OCI-LY7 (cell line): ENCODE results near the gene PDE6D. TPM values are rescaled to one million over a fixed set of nuclear protein-coding genes. Genes with fewer than 3 reads are reported as not detected.

ENCODE experiments used
- BruUV-seq: library from RNA; stranded (reverse); fragments of 400-500 nt; replicated peaks from 2 replicates; lab custom pipeline; 2021; lab: Mats Ljungman, UMichigan
- CTCF ChIA-PET: fragments of 300-600 bp; sonication (Branson Sonifier 250); formaldehyde crosslinking; loops from one replicate; lab custom pipeline; 2022; ENCODE audit warnings: antibody characterized with exemption; ENCODE audit not compliant: unreplicated experiment; lab: Charles Lee
- POLR2A ChIA-PET: fragments of 300-600 bp; sonication (Branson Sonifier 250); formaldehyde crosslinking; loops from one replicate; lab custom pipeline; 2022; ENCODE audit warnings: antibody characterized with exemption; lab: Charles Lee
- DNase-seq: peaks from one replicate; pipeline ENCODE4 v3.0.0-alpha.2; 2015; ENCODE audit warnings: low spot score
- H2AFZ ChIP-seq: fragments of 200-600 bp; sonication (generic), shearing (Covaris generic); 2 replicates; pipeline ENCODE4 v1.6.1; 2014; ENCODE audit warnings: mild to moderate bottlenecking, antibody characterized with exemption, low read length, moderate library complexity
- H3K27ac ChIP-seq: fragments of 200-600 bp; sonication (generic); 2 replicates; pipeline ENCODE4 v1.5.1; 2014; ENCODE audit warnings: mixed run types, low read depth, mild to moderate bottlenecking, moderate library complexity, low read length, inconsistent platforms; ENCODE audit not compliant: poor library complexity, severe bottlenecking
- H3K36me3 ChIP-seq: fragments of 200-600 bp; sonication (generic); 2 replicates; pipeline ENCODE4 v1.6.1; 2014; ENCODE audit warnings: mild to moderate bottlenecking, antibody characterized with exemption, low read length, moderate library complexity, mixed read lengths; ENCODE audit not compliant: insufficient read depth
- H3K4me1 ChIP-seq: fragments of 200-600 bp; sonication (generic); 2 replicates; pipeline ENCODE4 v1.5.1; 2014; ENCODE audit warnings: mild to moderate bottlenecking, low read length; ENCODE audit not compliant: insufficient read depth, poor library complexity, severe bottlenecking
- H3K4me2 ChIP-seq: fragments of 200-600 bp; sonication (generic); 2 replicates; pipeline ENCODE4 v1.6.1; 2014; ENCODE audit warnings: mild to moderate bottlenecking, low read length
- H3K4me3 ChIP-seq: fragments of 200-600 bp; sonication (generic); 2 replicates; pipeline ENCODE4 v1.5.1; 2014; ENCODE audit warnings: mild to moderate bottlenecking, low read depth, low read length; ENCODE audit not compliant: poor library complexity, severe bottlenecking
- H3K79me2 ChIP-seq: fragments of 200-600 bp; sonication (generic); 2 replicates; pipeline ENCODE4 v1.6.1; 2016; ENCODE audit warnings: low read depth, mild to moderate bottlenecking, low read length, moderate library complexity, mixed read lengths; ENCODE audit not compliant: insufficient read depth
- H3K9me2 ChIP-seq: fragments of 200-600 bp; sonication (generic); 2 replicates; pipeline ENCODE4 v1.6.1; 2016; ENCODE audit warnings: mild to moderate bottlenecking, low read length, mixed read lengths; ENCODE audit not compliant: insufficient read depth
- H3K9me3 ChIP-seq: fragments of 200-600 bp; sonication (generic); 2 replicates; pipeline ENCODE4 v1.6.1; 2014; ENCODE audit warnings: mild to moderate bottlenecking, mixed run types, low read length, mixed read lengths
- H4K20me1 ChIP-seq: fragments of 200-600 bp; sonication (generic); 2 replicates; pipeline ENCODE4 v1.6.1; 2014; ENCODE audit warnings: mild to moderate bottlenecking, antibody characterized with exemption, low read length, moderate library complexity, mixed read lengths; ENCODE audit not compliant: insufficient read depth
- EZH2phosphoT487 ChIP-seq: fragments of 200-600 bp; sonication (generic); IDR thresholded peaks from 2 replicates; pipeline ENCODE4 v1.6.1; 2018; ENCODE audit warnings: low read depth, borderline replicate concordance, mild to moderate bottlenecking, mixed run types, antibody characterized with exemption, low read length, moderate library complexity, mixed read lengths
- intact Hi-C: fragments of 100-400 bp; cut with micrococcal nuclease; formaldehyde crosslinking; loops from one replicate; pipeline ENCODE4 v1.10.0; 2022; ENCODE audit not compliant: unreplicated experiment
- total RNA-seq, 2 experiments: library from RNA; depleted of rRNA in 1 of 2; stranded (reverse); fragments of >200 nt in 1 of 2; shearing (Covaris generic) in 1 of 2; gene quantifications; 2 replicates each; pipeline ENCODE4 v1.2.3, GENCODE V29; 2014 to 2022
- TF ChIP-seq, protein P1 (sequence below): fragments of 200-600 bp; sonication (generic); conservative IDR thresholded peaks from 2 replicates; pipeline ENCODE4 v1.5.1; 2014; ENCODE audit warnings: mild to moderate bottlenecking, antibody characterized with exemption, low read length, moderate library complexity, mixed read lengths

The PDE6D gene
- total RNA-seq, 2 experiments from 2014 or later: 47.4 to 54.6 TPM

DNA sequence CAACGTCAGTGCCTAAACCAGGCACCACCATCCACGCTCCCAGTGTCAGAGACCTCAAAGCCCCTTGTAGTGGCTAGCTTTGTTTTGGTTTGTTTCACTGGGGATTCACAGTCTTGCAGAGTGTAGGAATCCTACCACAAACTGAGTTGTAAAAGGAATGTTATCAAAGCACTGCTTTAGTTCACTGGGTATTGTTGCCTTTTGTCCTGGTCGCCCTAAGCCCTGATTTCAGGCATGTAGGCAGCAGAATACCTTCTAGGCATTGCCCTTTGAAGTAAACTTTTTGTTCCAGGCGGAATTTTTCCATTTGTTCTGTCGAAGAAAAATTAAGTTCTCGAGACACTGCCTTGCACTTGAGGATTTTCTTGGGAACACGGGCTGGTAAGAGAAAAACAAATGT is 43.3 kb downstream of the PDE6D start:
- ChIA-PET POLR2A (interaction anchor here (1.1 kb wide), 1 partner anchor 9 kb away, joined by 4 read pairs; no protein-coding TSS in a partner anchor), CTCF (no interaction called here)
- H3K9me2 ChIP-seq: no peaks in the 10 kb centered on the region
- H3K27ac ChIP-seq: no peak overlapping the region
- intact Hi-C loops: no loop called here
- peaks cover 38% of the 10 kb centered on the region for H3K36me3 ChIP-seq
- no peaks in the 10 kb centered on the region for H3K9me3 ChIP-seq
- no peak for TF ChIP-seq EZH2phosphoT487
- TF ChIP-seq, protein P1, sequence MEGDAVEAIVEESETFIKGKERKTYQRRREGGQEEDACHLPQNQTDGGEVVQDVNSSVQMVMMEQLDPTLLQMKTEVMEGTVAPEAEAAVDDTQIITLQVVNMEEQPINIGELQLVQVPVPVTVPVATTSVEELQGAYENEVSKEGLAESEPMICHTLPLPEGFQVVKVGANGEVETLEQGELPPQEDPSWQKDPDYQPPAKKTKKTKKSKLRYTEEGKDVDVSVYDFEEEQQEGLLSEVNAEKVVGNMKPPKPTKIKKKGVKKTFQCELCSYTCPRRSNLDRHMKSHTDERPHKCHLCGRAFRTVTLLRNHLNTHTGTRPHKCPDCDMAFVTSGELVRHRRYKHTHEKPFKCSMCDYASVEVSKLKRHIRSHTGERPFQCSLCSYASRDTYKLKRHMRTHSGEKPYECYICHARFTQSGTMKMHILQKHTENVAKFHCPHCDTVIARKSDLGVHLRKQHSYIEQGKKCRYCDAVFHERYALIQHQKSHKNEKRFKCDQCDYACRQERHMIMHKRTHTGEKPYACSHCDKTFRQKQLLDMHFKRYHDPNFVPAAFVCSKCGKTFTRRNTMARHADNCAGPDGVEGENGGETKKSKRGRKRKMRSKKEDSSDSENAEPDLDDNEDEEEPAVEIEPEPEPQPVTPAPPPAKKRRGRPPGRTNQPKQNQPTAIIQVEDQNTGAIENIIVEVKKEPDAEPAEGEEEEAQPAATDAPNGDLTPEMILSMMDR: no peak
- H3K4me2 ChIP-seq: no peak overlapping the region
- H3K4me1 ChIP-seq: no peaks in the 10 kb centered on the region
- BruUV-seq: no TSS peak
- no peak overlapping the region for H2AFZ ChIP-seq
- H4K20me1 ChIP-seq: no peaks in the 10 kb centered on the region
- no peaks in the 10 kb centered on the region for H3K79me2 ChIP-seq
- no peak overlapping the region for H3K4me3 ChIP-seq
- DNase-seq: no peak

DNA sequence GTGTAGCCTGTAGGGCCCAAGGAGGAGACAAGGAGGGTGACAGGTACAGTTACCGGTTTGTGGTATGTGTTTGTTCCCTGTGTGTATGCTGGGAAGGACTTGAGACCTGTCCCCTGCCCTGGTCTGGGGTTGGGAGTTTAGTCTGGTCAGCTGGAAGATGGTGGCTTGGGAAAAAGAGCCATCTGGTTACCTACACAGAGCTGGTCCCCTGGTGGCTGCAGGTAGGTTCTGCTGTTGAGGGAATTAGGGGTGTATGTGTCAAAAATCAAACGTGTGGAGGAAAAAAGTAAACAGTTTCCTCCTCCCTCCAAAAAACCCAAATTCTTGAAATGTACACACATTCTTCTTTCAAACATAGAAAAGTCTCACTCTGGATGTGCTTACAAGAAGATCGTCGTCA is 48.5 kb downstream of the PDE6D start:
- Histone ChIP-seq H3K4me2 (no peak overlapping the region), H3K9me2 (no peaks in the 10 kb centered on the region), H4K20me1 (no peaks in the 10 kb centered on the region), H3K79me2 (no peaks in the 10 kb centered on the region), H3K4me3 (no peak overlapping the region), H3K27ac (no peak overlapping the region), H3K4me1 (no peaks in the 10 kb centered on the region), H2AFZ (no peak overlapping the region), H3K36me3 (peaks cover 22% of the 10 kb centered on the region), H3K9me3 (no peaks in the 10 kb centered on the region)
- POLR2A ChIA-PET: no interaction called here
- TSS peak; percentile 65 for BruUV-seq
- DNase-seq: no peak
- intact Hi-C loops: no loop called here
- CTCF ChIA-PET: no interaction called here
- TF ChIP-seq EZH2phosphoT487: no peak
- TF ChIP-seq, protein P1: peak; percentile 28; the same call in 1 of the 2 replicates

DNA sequence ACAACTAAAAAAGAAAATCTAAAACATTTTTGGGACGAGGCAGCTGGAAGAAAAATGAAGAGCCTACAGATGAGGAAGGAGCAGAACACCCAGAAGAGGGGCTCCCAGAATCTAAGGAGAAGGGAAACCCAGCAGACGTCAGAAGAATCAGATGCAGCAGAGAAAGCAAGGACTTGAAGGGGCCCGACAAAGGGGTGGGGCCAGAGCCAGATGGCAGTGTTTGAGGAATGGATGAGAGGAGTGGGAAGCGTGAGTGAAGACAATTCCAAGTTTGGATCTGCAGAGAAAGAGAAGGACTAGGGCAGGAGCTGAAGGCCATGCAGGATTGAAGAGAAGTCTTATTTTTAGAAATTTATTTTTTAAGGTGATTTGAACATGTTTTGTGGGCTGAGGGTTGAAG is 53.5 kb downstream of the PDE6D start:
- H2AFZ ChIP-seq: no peak overlapping the region
- no peaks in the 10 kb centered on the region for H3K9me2 ChIP-seq
- no peaks in the 10 kb centered on the region for H3K9me3 ChIP-seq
- peaks cover 5% of the 10 kb centered on the region for H3K4me1 ChIP-seq
- CTCF ChIA-PET: no interaction called here
- no peak for TF ChIP-seq EZH2phosphoT487
- TF ChIP-seq, protein P1: no peak
- no TSS peak for BruUV-seq
- H3K27ac ChIP-seq: no peak overlapping the region
- no peak overlapping the region for H3K4me2 ChIP-seq
- H3K36me3 ChIP-seq: no peaks in the 10 kb centered on the region
- no peak overlapping the region for H3K4me3 ChIP-seq
- no peak for DNase-seq
- H4K20me1 ChIP-seq: no peaks in the 10 kb centered on the region
- intact Hi-C loops: no loop called here
- POLR2A ChIA-PET: no interaction called here
- H3K79me2 ChIP-seq: no peaks in the 10 kb centered on the region
